ENCODE results near the gene GLS. TPM values are rescaled to one million over a fixed set of nuclear protein-coding genes. Genes with fewer than 3 reads are reported as not detected.

GLS gene
- total and polyA plus RNA-seq, 2 donors (not counting 1 experiment from before 2014, with no cell fraction given) = 123 to 192 TPM

- H3K9me3 ChIP-seq (ENCODE audit: control insufficient read depth, insufficient read depth, low read depth, low read length) = no peaks in the 10 kb centered on the region
- no peaks in the 10 kb centered on the region for H3K79me2 ChIP-seq (ENCODE audit: control insufficient read depth, insufficient read depth, low read length)
- H3K4me3 ChIP-seq (replicated peaks in 1 of 4; ENCODE audit: control extremely low read depth in 1 of 4, insufficient read depth in 1 of 4, low read depth in 3 of 4, low read length in 4 of 4) = no peak overlapping the region
- TF ChIP-seq CTCF (conservative IDR thresholded peaks at IDR 0.05 in 1 of 2, IDR thresholded peaks at IDR 0.05 in 1 of 2; ENCODE audit: low read depth in 1 of 2, low read length in 2 of 2) (no peak), EZH2 (IDR thresholded peaks at IDR 0.05; ENCODE audit: low read length, missing control alignments) (no peak)
- H3K27me3 ChIP-seq (ENCODE audit: control insufficient read depth, insufficient read depth, low read length) = no peaks in the 10 kb centered on the region
- H3K9ac ChIP-seq (ENCODE audit: insufficient read depth, low read length) = no peak overlapping the region
- H3K36me3 ChIP-seq (ENCODE audit: control insufficient read depth, insufficient read depth, low read length) = peaks cover 39% of the 10 kb centered on the region
- no peak overlapping the region for H3K27ac ChIP-seq (ENCODE audit: insufficient read depth, low read length)
- no peaks in the 10 kb centered on the region for H4K20me1 ChIP-seq (ENCODE audit: control insufficient read depth, extremely low read depth, insufficient read depth, low read length)
- DNase-seq (ENCODE audit: low read depth in 2 of 2) = no peak
- H3K4me2 ChIP-seq (ENCODE audit: extremely low read depth, insufficient read depth, low read length) = no peak overlapping the region
- H3K4me1 ChIP-seq (ENCODE audit: control insufficient read depth, extremely low read depth, insufficient read depth, low read length) = peaks cover 5% of the 10 kb centered on the region
- H2AFZ ChIP-seq (ENCODE audit: low read length) = no peak overlapping the region
Measured at GRCh38 chr2:190973726-190974628, 93.4 kb downstream of the GLS start.

GRCh38 chr2:190974629-190975361 lies 94.2 kb downstream of the GLS start:
- Histone ChIP-seq H3K9ac (ENCODE audit: insufficient read depth, low read length) (no peak overlapping the region), H3K4me1 (ENCODE audit: control insufficient read depth, extremely low read depth, insufficient read depth, low read length) (peaks cover 5% of the 10 kb centered on the region), H3K9me3 (ENCODE audit: control insufficient read depth, insufficient read depth, low read depth, low read length) (no peaks in the 10 kb centered on the region), H3K36me3 (ENCODE audit: control insufficient read depth, insufficient read depth, low read length) (peaks cover 38% of the 10 kb centered on the region), H3K79me2 (ENCODE audit: control insufficient read depth, insufficient read depth, low read length) (no peaks in the 10 kb centered on the region), H3K4me2 (ENCODE audit: extremely low read depth, insufficient read depth, low read length) (no peak overlapping the region), H3K4me3 (replicated peaks in 1 of 4; ENCODE audit: control extremely low read depth in 1 of 4, insufficient read depth in 1 of 4, low read depth in 3 of 4, low read length in 4 of 4) (no peak overlapping the region), H4K20me1 (ENCODE audit: control insufficient read depth, extremely low read depth, insufficient read depth, low read length) (no peaks in the 10 kb centered on the region), H2AFZ (ENCODE audit: low read length) (no peak overlapping the region), H3K27ac (ENCODE audit: insufficient read depth, low read length) (no peak overlapping the region), H3K27me3 (ENCODE audit: control insufficient read depth, insufficient read depth, low read length) (no peaks in the 10 kb centered on the region)
- TF ChIP-seq EZH2 (IDR thresholded peaks at IDR 0.05; ENCODE audit: low read length, missing control alignments) = no peak
- TF ChIP-seq CTCF (conservative IDR thresholded peaks at IDR 0.05 in 1 of 2, IDR thresholded peaks at IDR 0.05 in 1 of 2; ENCODE audit: low read depth in 1 of 2, low read length in 2 of 2) = no peak
- DNase-seq (ENCODE audit: low read depth in 2 of 2) = no peak

- H3K4me2 ChIP-seq (ENCODE audit: extremely low read depth, insufficient read depth, low read length) = no peak overlapping the region
- H3K36me3 ChIP-seq (ENCODE audit: control insufficient read depth, insufficient read depth, low read length) = peaks cover 37% of the 10 kb centered on the region
- no peak overlapping the region for H3K9ac ChIP-seq (ENCODE audit: insufficient read depth, low read length)
- no peaks in the 10 kb centered on the region for H3K27me3 ChIP-seq (ENCODE audit: control insufficient read depth, insufficient read depth, low read length)
- H3K9me3 ChIP-seq (ENCODE audit: control insufficient read depth, insufficient read depth, low read depth, low read length) = no peaks in the 10 kb centered on the region
- H3K27ac ChIP-seq (ENCODE audit: insufficient read depth, low read length) = no peak overlapping the region
- no peaks in the 10 kb centered on the region for H4K20me1 ChIP-seq (ENCODE audit: control insufficient read depth, extremely low read depth, insufficient read depth, low read length)
- no peak overlapping the region for H2AFZ ChIP-seq (ENCODE audit: low read length)
- H3K4me1 ChIP-seq (ENCODE audit: control insufficient read depth, extremely low read depth, insufficient read depth, low read length) = peaks cover 7% of the 10 kb centered on the region
- TF ChIP-seq CTCF (conservative IDR thresholded peaks at IDR 0.05 in 1 of 2, IDR thresholded peaks at IDR 0.05 in 1 of 2; ENCODE audit: low read depth in 1 of 2, low read length in 2 of 2) (no peak), EZH2 (IDR thresholded peaks at IDR 0.05; ENCODE audit: low read length, missing control alignments) (no peak)
- H3K4me3 ChIP-seq (replicated peaks in 1 of 4; ENCODE audit: control extremely low read depth in 1 of 4, insufficient read depth in 1 of 4, low read depth in 3 of 4, low read length in 4 of 4) = no peak overlapping the region
- no peak for DNase-seq (ENCODE audit: low read depth in 2 of 2)
- H3K79me2 ChIP-seq (ENCODE audit: control insufficient read depth, insufficient read depth, low read length) = no peaks in the 10 kb centered on the region
Measured at GRCh38 chr2:190976521-190976920, 95.9 kb downstream of the GLS start.
